GM18508 (cell line): ENCODE results near the gene CD82.
"Not testable (repeated sequence)": the region's sequence is repeated elsewhere in the genome, so short reads cannot be mapped to it uniquely, and the experiment has no call there.

Source experiments
- ATAC-seq: cut with Tn5 transposase; IDR thresholded peaks from one replicate; pipeline ENCODE4 v1.9.1; 2021; ENCODE audit warnings: moderate number of reproducible peaks; ENCODE audit not compliant: insufficient read depth, unreplicated experiment

CD82 gene

GRCh38 chr11:44533921-44534711 is 31.3 kb upstream of the CD82 start:
- ATAC-seq = no peak

DNA sequence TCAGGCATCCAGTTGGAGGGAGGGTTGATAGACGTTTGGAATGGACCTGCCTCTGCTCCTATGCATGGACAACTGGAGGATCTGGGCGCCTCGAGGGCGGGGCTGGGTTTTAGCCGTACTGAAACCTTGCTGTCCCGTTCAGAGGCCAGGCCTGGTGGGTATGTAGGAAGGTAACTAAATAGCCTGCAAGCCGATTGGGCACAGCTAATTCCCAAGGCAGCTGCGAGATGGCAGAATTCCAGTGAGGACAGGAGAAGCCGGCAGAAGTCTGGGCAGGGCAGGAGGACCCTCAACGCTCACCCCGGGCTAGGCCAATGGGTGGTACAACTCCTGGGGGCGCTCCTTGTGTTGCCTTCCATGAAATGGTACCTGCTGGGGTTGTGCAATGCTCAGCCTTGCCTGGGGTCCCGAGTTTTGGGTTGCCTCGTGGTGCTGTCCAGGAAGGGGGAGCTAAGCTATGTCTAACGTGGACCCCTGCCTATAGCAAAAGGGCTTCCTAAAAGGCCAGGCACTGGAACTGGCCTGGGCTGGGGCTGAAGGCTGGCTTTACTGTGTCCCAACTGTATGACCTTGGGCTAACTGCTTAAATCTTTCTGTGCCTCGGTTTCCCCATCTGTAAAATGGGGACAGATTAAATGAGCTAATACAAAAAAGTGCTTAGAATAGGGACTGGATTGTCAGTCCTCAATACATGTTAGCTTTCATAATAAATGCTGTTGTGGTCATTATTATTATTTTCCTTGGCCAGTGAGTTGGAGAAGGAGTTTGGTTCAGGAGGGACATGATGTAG is 30.1 kb upstream of the CD82 start:
- ATAC-seq = no peak

- ATAC-seq = no peak
These were observed 28.5 kb upstream of the CD82 start for GRCh38 chr11:44536788-44537516.

DNA sequence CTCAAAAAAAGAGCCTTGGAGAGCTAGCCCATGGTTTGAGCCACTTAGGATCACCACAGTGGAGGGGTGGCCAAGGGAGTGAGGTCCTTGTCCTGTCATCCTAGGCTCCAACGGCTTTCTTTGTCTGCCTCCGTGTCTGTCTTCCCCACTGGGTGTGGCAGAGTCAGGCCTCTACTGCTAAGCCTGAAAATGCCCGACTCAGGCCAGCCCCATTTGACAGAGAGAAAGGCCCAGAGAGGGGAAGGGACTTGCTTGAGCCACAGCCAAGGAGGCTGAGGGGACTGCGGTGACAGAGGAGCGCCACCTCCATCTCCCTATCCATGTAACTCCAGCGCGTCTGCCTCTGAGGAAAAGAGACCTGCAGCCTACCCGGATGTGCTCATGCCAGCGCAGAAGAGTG is 27.8 kb upstream of the CD82 start:
- no peak for ATAC-seq

DNA sequence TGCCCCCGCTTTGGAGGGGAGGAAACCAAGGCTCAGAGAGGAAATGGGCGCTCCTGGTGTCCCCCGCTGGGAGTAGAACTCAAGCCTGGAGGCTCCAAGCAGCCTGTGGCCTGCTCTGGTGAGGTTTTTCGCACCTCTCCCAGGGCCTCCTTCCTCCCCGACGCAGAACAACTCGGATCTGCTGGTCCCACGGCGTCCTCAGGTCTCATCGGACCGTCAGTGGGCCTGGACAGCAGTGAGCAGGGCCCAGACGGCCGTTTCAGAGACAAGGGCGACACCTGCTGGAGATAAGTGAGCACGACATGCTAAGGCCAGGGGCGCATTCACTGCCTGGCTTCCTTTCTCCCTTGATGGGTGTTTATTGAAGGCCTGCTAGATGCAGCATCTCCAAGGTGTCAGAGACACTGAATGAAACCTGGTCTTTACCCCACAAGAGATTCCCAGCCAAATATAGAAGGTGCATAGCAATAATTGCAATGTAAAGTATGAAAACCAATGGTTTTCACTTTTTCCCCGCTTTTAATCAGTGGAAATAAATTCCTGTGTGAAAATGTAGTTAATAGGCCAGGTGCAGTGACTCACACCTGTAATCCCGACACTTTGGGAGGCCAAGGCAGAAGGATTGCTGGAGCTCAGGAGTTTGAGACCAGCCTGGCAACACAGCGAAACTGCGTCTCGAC is 26.9 kb upstream of the CD82 start:
- ATAC-seq = no peak

DNA sequence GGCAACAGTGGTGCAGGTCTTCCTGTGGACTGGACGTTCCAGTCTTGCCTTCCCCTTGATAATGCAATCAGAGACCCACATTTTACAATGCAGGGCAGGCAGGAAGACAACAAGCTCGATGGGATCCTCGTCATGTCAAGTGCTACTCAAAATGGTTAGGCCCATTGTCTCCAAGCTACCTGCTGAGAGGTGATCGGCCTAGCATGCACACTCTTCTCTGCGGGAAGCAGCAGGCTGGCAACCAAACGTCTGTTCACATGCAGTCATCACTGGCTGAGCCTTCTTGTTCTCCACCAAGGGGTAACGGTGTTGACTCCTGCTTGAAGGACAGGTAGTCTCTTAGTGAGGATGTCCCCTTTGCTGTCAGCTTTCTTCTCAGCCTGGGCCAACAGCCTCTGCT is 25.5 kb upstream of the CD82 start:
- ATAC-seq = no peak

GRCh38 chr11:44540667-44541066 is 24.8 kb upstream of the CD82 start:
- no peak for ATAC-seq

DNA sequence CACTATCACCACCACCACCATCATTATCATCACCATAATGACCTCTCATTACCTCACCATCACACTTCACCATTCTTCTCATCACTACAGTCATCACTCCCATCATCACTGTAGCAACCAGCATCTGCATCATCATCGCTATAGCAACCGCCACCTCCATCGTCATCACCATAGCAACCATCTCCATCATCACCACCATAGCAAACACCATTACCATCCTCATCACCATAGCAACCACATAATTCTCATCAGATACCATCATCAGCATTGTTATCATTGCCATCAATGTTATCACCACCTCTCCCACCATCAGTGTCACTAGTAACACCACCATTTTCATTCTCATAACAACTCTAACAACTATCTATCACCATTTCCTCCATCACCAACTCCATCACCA is 23.1 kb upstream of the CD82 start:
- no peak for ATAC-seq

DNA sequence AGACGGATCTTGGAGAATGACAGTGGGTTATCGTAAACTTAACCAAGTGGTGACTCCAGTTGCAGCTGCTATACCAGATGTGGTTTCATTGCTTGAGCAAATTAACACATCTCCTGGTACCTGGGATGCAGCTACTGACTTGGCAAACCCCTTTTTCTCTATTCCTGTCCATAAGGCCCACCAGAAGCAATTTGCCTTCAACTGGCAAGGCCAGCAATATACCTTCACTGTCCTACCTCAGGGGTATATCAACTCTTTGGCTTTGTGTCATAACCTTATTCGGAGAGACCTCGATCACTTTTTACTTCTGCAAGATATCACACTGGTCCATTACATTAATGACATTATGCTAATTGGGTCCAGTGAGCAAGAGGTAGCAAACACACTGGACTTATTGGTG is 18.5 kb upstream of the CD82 start:
- ATAC-seq = not testable (repeated sequence)

DNA sequence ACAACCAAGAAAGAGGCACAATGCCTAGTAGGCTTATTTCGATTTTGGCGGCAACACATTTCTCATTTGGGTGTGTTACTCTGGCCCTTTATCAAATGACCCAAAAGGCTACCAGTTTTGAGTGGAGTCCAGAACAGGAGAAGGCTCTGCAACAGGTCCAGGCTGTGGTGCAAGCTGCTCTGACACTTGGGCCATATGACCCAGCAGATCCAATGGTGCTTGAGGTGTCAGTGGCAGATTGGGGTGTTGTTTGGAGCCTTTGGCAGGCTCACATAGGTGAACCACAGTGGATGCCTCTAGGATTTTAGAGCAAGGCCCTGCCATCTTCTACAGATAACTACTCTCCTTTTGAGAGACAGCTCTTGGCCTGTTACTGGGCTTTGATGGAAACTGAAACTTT is 17.9 kb upstream of the CD82 start:
- not testable (repeated sequence) for ATAC-seq

DNA sequence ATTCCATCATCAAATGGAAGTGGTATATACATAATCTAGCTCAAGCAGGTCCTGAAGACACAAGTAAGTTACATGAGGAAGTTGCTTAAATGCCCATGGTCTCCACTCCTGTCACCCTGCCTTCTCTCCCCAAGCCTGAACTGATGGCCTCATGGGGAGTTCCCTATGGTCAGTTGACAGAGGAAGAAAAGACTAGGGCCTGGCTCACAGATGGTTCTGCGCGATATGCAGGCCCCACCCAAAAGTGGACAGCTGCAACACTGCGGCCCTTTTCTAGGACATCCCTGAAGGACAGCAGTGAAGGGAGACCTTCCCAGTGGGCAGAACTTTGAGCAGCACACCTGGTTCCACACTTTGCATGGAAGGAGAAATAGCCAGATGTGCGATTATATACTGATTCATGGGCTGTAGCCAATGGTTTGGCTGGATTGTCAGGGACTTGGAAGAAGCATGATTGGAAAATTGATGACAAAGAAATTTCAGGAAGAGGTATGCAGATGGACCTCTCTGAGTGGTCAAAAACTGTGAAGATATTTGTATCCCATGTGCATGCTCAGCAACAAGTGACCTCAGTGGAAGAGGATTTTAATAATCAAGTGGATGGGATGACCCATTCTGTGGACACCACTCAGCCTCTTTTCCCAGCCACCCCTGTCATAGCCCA is 17.3 kb upstream of the CD82 start:
- no peak for ATAC-seq

DNA sequence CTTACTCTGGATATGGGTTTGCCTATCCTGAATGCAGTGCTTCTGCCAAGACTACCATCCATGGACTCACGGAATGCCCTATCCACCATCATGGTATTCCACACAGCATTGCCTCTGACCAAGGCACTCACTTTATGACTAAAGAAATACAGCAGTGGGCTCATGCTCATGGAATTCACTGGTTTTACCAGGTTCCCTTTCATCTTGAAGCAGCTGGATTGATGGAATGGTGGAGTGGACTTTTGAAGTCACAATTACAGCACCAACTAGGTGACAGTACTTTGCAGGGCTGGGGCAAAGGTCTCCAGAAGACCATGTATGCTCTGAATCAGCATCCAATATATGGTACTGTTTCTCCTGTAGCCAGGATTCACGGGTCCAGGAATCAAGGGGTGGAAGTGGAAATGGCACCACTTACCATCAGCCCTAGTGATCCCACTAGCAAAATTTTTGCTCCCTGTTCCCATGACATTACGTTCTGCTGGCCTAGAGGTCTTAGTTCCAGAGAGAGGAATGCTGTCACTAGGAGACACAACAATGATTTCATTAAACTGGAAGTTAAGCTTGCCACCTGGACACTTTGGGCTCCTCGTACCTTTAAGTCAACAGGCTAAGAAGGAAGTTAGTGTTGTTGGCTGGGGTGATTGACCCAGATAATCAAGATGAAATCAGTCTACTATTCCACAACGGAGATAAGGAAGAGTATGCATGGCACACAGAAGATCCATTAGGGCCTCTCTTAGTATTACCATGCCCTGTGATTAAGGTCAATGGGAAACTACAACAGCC is 16.3 kb upstream of the CD82 start:
- ATAC-seq = not testable (repeated sequence)

DNA sequence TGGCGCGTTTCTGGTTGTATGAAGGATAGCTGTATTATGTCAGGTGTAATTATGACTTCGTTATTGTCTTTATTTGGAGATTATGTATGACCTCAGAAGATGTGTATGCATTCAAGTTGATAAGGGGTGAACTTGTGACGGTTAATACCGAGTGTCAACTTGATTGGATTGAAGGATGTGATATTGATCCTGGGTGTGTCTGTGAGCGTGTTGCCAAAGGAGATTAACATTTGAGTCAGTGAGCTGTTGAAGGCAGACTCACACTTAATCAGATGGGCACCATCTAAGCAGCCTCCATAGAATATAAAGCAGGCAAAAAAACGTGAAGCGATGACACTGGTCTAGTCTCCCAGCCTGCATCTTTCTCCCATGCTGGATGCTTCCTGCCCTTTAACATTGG is 15.3 kb upstream of the CD82 start:
- ATAC-seq = no peak

DNA sequence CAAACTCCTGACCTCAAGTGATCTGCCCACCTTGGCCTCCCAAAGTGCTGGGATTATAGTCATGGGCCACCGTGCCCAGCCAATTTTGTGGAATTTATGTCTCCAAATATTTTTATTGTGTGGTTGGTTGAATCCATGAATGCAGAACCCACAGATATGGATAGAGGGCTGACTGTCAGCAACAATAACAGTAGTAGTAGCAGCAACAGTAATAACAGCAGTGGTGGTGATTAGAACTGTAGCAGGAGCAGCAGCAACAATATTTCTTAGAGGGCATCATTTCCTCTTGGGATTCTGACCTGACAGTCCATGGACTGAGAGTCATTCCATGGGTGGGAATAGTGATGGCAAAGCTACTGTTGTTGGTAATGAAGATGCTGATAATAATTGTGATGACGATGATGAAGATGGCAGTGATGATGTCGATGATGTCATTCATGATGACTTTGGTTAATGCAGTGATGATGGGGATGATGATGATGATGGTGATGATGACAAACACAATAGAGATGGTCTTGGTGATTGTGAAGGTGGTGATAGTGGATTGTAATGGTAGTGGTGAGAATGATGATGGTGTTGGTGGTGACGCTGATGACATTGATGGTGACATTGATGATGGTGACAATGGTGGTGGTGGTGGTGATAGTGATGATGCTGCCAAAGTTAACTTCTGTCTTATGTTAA is 13.9 kb upstream of the CD82 start:
- no peak for ATAC-seq

GRCh38 chr11:44555031-44555800 is 10.2 kb upstream of the CD82 start:
- no peak for ATAC-seq

DNA sequence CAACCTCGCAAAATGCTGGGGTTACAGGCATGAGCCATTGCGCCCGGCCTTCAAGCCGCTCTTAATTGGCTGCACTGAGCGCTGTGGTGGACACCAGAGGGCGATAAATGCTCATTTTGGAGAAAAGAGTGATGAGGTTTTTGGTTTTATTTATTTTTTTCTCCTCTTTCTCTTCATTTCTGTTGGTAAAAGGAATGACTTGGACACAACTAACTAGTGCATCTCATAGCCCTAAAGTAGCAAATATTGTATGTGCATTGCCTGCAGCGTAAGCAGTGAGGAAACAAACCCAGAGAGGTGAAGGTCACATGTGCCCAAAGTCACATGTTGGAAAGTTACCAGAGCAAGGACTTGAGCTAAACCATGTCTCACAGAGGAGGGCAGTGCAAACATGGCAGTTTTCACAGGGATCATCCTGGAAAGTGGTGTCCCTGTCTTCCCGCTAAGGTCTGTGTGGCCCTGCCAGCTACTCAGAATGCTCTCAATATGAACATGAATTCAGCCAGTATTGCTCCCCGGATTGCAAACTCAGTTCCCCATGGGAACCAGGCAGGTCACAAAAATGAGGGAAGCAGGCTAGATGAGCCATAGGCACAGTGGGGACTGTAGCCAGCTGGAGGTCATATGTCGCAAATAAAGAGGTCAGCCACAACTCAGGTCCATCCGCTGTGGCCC is 8.6 kb upstream of the CD82 start:
- ATAC-seq = no peak

- ATAC-seq = no peak
These were observed 8.0 kb upstream of the CD82 start for GRCh38 chr11:44557464-44557863.
